ENCODE data around the gene ABHD6. TPM values are rescaled to one million over a fixed set of nuclear protein-coding genes. Genes with fewer than 3 reads are reported as not detected.

ABHD6 gene
- total and polyA plus RNA-seq, 7 donors, result 1.7 to 7.2 (median 5.0) TPM

DNA sequence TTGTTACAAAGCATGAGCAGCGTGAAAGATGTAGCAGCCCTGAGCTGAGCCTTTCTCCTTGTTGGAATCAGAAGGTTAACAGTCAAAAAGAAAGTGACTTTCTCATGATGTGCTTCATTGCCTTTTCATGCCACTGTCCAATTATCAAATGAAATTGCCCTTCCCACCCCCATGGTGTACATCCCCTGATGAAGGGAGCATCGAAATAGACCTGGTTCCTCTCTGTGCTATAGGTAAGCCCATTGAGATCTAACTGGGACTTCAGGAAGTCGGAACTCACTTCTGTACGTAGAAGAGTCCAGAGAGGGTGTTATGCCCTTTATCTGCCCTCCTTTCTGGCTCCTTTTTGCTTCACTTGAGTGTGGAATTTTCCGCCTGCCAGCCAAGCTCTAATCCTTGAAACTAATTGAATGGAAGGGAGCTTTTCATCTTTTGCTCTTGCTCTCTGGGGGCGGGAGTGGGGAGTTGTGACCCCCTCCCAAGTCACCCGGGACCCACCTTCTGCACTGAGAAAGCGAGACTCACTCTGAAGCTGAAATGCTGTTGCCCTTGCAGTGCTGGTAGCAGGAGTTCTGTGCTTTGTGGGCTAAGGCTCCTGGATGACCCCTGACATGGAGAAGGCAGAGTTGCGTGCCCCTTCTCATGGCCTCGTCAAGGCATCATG is 20.9 kb downstream of the ABHD6 start:
- TF ChIP-seq, protein P1, sequence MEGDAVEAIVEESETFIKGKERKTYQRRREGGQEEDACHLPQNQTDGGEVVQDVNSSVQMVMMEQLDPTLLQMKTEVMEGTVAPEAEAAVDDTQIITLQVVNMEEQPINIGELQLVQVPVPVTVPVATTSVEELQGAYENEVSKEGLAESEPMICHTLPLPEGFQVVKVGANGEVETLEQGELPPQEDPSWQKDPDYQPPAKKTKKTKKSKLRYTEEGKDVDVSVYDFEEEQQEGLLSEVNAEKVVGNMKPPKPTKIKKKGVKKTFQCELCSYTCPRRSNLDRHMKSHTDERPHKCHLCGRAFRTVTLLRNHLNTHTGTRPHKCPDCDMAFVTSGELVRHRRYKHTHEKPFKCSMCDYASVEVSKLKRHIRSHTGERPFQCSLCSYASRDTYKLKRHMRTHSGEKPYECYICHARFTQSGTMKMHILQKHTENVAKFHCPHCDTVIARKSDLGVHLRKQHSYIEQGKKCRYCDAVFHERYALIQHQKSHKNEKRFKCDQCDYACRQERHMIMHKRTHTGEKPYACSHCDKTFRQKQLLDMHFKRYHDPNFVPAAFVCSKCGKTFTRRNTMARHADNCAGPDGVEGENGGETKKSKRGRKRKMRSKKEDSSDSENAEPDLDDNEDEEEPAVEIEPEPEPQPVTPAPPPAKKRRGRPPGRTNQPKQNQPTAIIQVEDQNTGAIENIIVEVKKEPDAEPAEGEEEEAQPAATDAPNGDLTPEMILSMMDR (IDR thresholded peaks at IDR 0.05), result no peak
- intact Hi-C loops (cut with DNase I), result no loop called here
- ATAC-seq (no peak), DNase-seq (no peak)
- no peaks in the 10 kb centered on the region for H3K9me3 ChIP-seq
- WGBS, 3 donors, result 75 to 90% (median 85%) methylated on average over 10 of the region's 10 CpGs
- no peak overlapping the region for H3K27ac ChIP-seq
- H3K4me1 ChIP-seq, result no peaks in the 10 kb centered on the region
- no peak overlapping the region for H3K4me3 ChIP-seq
- peaks cover 0 to 30% of the 10 kb centered on the region in 2 donors for H3K36me3 ChIP-seq (ENCODE audit: insufficient read depth in 1 of 2, low read depth in 1 of 2)
- H3K27me3 ChIP-seq (ENCODE audit: insufficient read depth in 3 of 3, low read length in 2 of 3), result no peaks in the 10 kb centered on the region

DNA sequence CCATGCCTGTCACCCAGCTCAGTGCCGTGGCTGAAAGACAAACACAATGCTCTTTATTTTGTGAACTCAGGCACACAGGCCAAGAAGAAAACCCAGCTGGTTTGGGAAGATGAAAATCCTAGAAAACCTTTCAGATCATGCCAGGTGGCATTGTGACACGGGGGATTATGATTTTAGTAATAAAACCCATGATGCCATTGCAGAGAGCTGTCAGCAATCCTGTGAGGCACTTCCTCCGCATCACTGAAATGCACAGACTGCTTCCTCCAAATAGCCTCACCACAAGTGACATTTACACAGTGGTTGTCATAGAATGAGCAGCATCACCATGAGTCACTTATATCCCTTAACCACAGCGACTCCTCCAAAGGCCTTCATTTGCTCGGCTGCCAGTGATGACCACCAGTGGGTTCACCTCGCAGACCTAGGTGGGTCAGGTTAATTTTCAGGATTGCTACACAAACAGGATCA is 22.7 kb downstream of the ABHD6 start:
- ATAC-seq, result peak in 2 of 4 donors; percentile 58 to 92
- TF ChIP-seq, protein P1 (IDR thresholded peaks at IDR 0.05), result no peak
- H3K9me3 ChIP-seq, result no peaks in the 10 kb centered on the region
- H3K36me3 ChIP-seq (ENCODE audit: insufficient read depth in 1 of 2, low read depth in 1 of 2), result peaks cover 0 to 30% of the 10 kb centered on the region in 2 donors
- 68 to 83% (median 73%) methylated on average over 6 of the region's 6 CpGs for WGBS, 3 donors
- H3K27me3 ChIP-seq (ENCODE audit: insufficient read depth in 3 of 3, low read length in 2 of 3), result no peaks in the 10 kb centered on the region
- no peak overlapping the region for H3K4me3 ChIP-seq
- no peak overlapping the region for H3K27ac ChIP-seq
- intact Hi-C loops (cut with DNase I), result no loop called here
- H3K4me1 ChIP-seq, result no peaks in the 10 kb centered on the region
- no peak for DNase-seq

DNA sequence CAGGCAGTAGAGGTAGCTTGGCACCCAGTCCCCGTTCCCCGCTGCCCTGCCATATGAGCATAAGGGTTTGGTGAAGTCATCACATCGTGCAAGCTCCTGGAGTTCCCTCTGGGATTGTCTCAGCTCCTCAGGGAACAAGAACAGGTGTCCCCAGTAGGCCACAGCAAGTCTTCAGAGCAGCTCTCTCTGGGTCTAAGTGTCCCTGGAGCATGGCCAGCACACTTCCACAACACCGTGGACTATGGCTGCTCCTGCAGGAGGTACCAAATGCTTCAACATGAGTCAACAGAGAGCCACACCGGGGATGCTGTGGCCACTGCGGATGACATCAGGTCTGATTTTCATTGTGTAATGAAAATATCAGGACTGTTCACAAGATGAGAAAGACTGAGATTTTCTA is 23.1 kb downstream of the ABHD6 start:
- no peak overlapping the region for H3K27ac ChIP-seq
- ATAC-seq, result peak in 2 of 4 donors; percentile 69 to 89
- H3K36me3 ChIP-seq (ENCODE audit: insufficient read depth in 1 of 2, low read depth in 1 of 2), result peaks cover 0 to 30% of the 10 kb centered on the region in 2 donors

DNA sequence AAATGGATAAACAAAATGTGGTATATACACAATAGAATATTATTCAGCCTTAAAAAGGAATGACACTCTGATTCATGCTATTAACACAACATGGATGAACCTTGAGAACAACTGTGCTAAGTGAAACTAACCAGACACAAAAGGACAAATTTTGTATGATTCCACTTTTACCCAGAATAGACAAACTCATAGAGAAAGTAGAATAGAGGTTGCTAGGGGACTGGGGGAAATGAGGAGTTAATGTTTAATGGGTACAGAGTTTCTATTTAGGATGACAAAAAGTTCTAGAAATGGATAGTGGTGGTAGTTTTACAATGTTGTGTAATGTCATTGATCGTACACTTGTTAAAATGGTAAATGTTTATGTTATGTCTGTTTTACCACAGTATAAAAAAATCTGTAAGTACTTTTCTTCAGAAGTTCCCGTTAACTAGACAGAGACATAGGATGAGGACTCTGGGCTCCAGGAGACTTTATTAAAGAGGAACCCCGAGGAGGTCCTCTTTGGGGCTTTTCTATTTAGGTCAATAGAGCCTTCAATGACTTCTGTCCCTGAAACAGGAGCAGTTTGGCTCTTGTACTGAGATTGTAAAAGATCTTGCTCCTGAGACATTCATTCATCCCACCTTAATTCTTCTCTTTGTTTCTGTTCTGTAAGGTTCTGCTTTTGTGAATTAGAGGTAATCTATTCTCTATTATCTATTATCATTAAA is 24.5 kb downstream of the ABHD6 start:
- H3K36me3 ChIP-seq (ENCODE audit: insufficient read depth in 1 of 2, low read depth in 1 of 2), result peaks cover 0 to 27% of the 10 kb centered on the region in 2 donors
- intact Hi-C loops (cut with DNase I), result no loop called here
- DNase-seq, result no peak
- 88 to 92% (median 90%) methylated on average over 3 of the region's 3 CpGs for WGBS, 3 donors
- H3K4me1 ChIP-seq, result no peaks in the 10 kb centered on the region
- H3K27ac ChIP-seq, result no peak overlapping the region
- H3K4me3 ChIP-seq, result no peak overlapping the region
- ATAC-seq, result no peak
- no peaks in the 10 kb centered on the region for H3K27me3 ChIP-seq (ENCODE audit: insufficient read depth in 3 of 3, low read length in 2 of 3)
- TF ChIP-seq, protein P1 (IDR thresholded peaks at IDR 0.05), result no peak
- H3K9me3 ChIP-seq, result no peaks in the 10 kb centered on the region

More for the DNA sequence above, 23.1 kb downstream of the ABHD6 start:
- TF ChIP-seq, protein P1 (IDR thresholded peaks at IDR 0.05), result no peak
- intact Hi-C loops (cut with DNase I), result no loop called here
- Histone ChIP-seq H3K4me3 (no peak overlapping the region), H3K27me3 (ENCODE audit: insufficient read depth in 3 of 3, low read length in 2 of 3) (no peaks in the 10 kb centered on the region), H3K4me1 (no peaks in the 10 kb centered on the region), H3K9me3 (no peaks in the 10 kb centered on the region)
- 61 to 73% (median 72%) methylated on average over 6 of the region's 6 CpGs for WGBS, 3 donors
- peak in 1 of 2 donors; percentile 27 for DNase-seq
